LNCaP clone FGC (cell line): ENCODE measurements around the gene BACH1.

Experiments used
- DNase-seq: peaks from one replicate; pipeline ENCODE4 v3.0.0-alpha.2; 2011; ENCODE audit warnings: low read depth
- H3K4me3 ChIP-seq: 2 replicates; pipeline ENCODE4 v1.5.1; 2011; ENCODE audit warnings: mild to moderate bottlenecking, low read depth, low read length, control low read depth
- CTCF ChIP-seq: IDR thresholded peaks from 2 replicates; pipeline ENCODE4 v1.5.1; 2012; ENCODE audit warnings: mild to moderate bottlenecking; ENCODE audit not compliant: control insufficient read depth, insufficient read depth; ENCODE audit errors: extremely low read depth

Gene BACH1

GRCh38 chr21:29379517-29380054 is 80.9 kb downstream of the BACH1 start:
- TF ChIP-seq CTCF, result no peak
- no peak for DNase-seq
- no peak overlapping the region for H3K4me3 ChIP-seq

DNA sequence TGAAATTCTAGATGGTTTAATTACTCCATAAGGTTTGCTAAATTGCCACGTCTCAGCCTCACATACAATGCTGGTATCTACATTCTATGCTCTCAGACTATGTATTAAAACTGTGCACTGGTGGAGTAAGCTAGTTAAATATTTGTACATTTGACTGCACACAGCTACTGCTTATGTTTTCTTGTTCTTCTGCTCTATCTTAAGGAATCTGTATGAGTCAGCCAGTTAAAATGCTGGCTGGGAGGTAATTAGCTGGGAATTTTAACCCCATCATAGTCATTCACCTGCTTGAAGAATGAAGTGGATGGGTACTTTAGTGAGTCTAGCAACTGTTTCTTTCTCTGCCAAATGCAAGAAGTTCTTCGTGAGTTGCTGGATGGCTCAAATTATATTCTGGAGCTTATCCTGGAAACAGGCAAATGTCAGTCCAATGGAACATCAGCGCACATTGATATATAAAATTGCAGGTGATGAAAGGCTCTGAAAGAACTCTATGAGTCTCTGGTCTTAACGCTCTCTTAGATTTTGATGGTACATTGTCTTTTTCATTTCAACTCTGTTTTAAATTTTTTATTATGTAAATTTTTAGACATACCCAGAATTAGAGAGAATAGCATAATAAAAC is 83.4 kb downstream of the BACH1 start:
- TF ChIP-seq CTCF, result no peak
- peak; percentile 23 for DNase-seq
- no peak overlapping the region for H3K4me3 ChIP-seq

GRCh38 chr21:29384683-29385359 is 86.1 kb downstream of the BACH1 start:
- DNase-seq, result no peak
- no peak for TF ChIP-seq CTCF
- no peak overlapping the region for H3K4me3 ChIP-seq

DNA sequence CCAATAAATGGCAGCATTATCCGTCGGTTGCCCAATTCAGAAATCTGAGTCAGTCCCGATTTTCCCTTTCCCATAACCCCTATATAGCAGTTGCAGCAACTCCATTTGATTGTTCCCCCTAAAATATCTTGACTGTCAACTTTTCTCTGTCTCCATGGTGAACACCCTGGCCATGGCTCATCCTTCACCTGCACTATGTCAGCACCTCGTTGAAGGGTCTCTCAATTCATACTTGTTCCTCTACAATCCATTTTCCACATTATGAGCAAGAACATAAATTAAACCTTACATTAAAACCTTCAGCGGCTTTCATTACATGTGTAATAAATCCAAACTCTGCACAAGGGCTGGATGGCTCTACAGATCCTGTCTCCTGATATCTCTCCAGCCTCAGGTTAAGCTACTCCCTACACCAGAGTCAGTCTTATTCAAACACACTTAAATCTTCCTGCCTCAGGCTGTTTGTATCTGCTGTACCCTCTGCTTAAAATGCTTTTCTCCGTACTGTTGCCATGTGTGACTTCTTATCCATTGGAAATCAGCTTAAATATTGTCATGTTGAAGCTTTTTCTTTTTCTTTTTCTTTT is 87.3 kb downstream of the BACH1 start:
- DNase-seq, result no peak
- no peak overlapping the region for H3K4me3 ChIP-seq
- no peak for TF ChIP-seq CTCF

GRCh38 chr21:29386803-29387202 is 88.1 kb downstream of the BACH1 start:
- no peak overlapping the region for H3K4me3 ChIP-seq
- TF ChIP-seq CTCF, result no peak
- DNase-seq, result no peak

DNA sequence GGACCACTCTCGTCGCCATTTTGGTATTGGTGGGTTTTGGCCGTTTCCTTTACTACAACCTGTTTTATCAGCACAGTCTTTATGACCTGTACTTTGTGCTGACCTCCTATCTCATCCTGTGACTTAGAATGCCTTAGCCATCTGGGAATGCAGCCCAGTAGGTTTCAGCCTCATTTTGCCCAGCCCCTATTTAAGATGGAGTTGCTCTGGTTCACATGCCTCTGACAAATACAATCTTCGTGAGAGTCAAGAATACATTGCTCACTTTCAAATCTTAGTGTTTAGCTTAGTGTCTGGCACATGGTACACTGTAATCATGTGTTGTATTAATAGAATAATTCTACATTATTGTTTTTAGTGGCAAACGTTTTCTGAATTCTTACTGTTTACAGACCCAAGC is 88.9 kb downstream of the BACH1 start:
- no peak for TF ChIP-seq CTCF
- DNase-seq, result no peak
- no peak overlapping the region for H3K4me3 ChIP-seq

GRCh38 chr21:29389136-29389535 is 90.4 kb downstream of the BACH1 start:
- no peak for DNase-seq
- TF ChIP-seq CTCF, result no peak

More at GRCh38 chr21:29389136-29389535, 90.4 kb downstream of the BACH1 start:
- H3K4me3 ChIP-seq, result no peak overlapping the region
